H1 (cell line): Measurements from ENCODE around the gene BHLHE23. TPM values are rescaled to one million over a fixed set of nuclear protein-coding genes. Genes with fewer than 3 reads are reported as not detected.
A peak's percentile ranks its signal among the peaks of the same experiment; 100 is the strongest.

ENCODE experiments used
- CTCF ChIA-PET: fragments of 300-600 bp; sonication (Branson Sonifier 250); formaldehyde crosslinking; loops from one replicate; lab custom pipeline; 2021; ENCODE audit not compliant: partially characterized antibody; lab: Charles Lee
- POLR2A ChIA-PET: fragments of 300-600 bp; sonication (Branson Sonifier 250); formaldehyde crosslinking; loops from one replicate; lab custom pipeline; 2021; ENCODE audit warnings: inconsistent platforms; ENCODE audit not compliant: partially characterized antibody; lab: Charles Lee
- DNase-seq, 2 experiments: peaks; one replicate each; pipeline versions ENCODE4 v3.0.0 to v3.0.0-alpha.2; 2010 to 2022; ENCODE audit warnings: low spot score in 2 of 2, low read depth in 1 of 2, mixed read lengths in 1 of 2
- FAIRE-seq: peaks from 2 replicates; lab custom pipeline; 2011; peaks lifted over from hg19 to GRCh38; lab: Jason Lieb, UNC
- H2AFZ ChIP-seq: 2 replicates; pipeline ENCODE4 v1.8.1; 2012; ENCODE audit warnings: low read length, inconsistent platforms
- H2AK5ac ChIP-seq: 2 replicates; pipeline ENCODE4 v1.6.1; 2013; ENCODE audit warnings: low read depth, low read length
- H2BK120ac ChIP-seq: replicated peaks from 2 replicates; pipeline ENCODE3; 2013; ENCODE audit warnings: low read depth, low read length, inconsistent platforms
- H2BK12ac ChIP-seq: 2 replicates; pipeline ENCODE4 v1.6.1; 2013; ENCODE audit warnings: low read depth, low read length
- H2BK15ac ChIP-seq: 2 replicates; pipeline ENCODE4 v1.6.1; 2013; ENCODE audit warnings: low read length
- H2BK20ac ChIP-seq: 2 replicates; pipeline ENCODE4 v1.6.1; 2013; ENCODE audit warnings: low read length
- H2BK5ac ChIP-seq: 2 replicates; pipeline ENCODE4 v1.6.1; 2013; ENCODE audit warnings: low read depth, low read length
- H3K14ac ChIP-seq: 2 replicates; pipeline ENCODE4 v1.6.1; 2013; ENCODE audit warnings: inconsistent platforms; ENCODE audit not compliant: insufficient read length
- H3K18ac ChIP-seq: 2 replicates; pipeline ENCODE4 v1.6.1; 2013; ENCODE audit warnings: low read length; ENCODE audit errors: extremely low read depth
- H3K23ac ChIP-seq: 2 replicates; pipeline ENCODE4 v1.6.1; 2013; ENCODE audit warnings: inconsistent platforms; ENCODE audit not compliant: insufficient read length
- H3K23me2 ChIP-seq: 2 replicates; pipeline ENCODE4 v1.6.1; 2013; ENCODE audit warnings: low read depth, low read length
- H3K27ac ChIP-seq: 2 replicates; pipeline ENCODE4 v1.6.1; 2011; ENCODE audit warnings: low read depth, low read length, inconsistent platforms
- H3K27me3 ChIP-seq, 4 experiments: replicated peaks in 1 of 4; 1 replicate in 1 of 4; 2 replicates in 3 of 4; pipeline versions ENCODE4 v1.6.1 to v1.8.1; 2011 to 2013; ENCODE audit warnings: low read length in 3 of 4, mild to moderate bottlenecking in 3 of 4, inconsistent platforms in 2 of 4, mixed read lengths in 2 of 4, moderate library complexity in 1 of 4; ENCODE audit not compliant: control insufficient read depth in 3 of 4, insufficient read depth in 3 of 4; ENCODE audit errors: extremely low read depth in 1 of 4
- H3K36me3 ChIP-seq, 4 experiments: 2 replicates each; pipeline versions ENCODE4 v1.6.1 to v1.8.1; 2011 to 2013; ENCODE audit warnings: mild to moderate bottlenecking in 4 of 4, low read length in 3 of 4, moderate library complexity in 2 of 4, control low read depth in 1 of 4, inconsistent platforms in 1 of 4; ENCODE audit not compliant: insufficient read depth in 4 of 4, control insufficient read depth in 2 of 4
- H3K4ac ChIP-seq: replicated peaks from 2 replicates; pipeline ENCODE3; 2013; ENCODE audit warnings: low read length, low read depth, mixed read lengths, inconsistent platforms; ENCODE audit not compliant: insufficient read length
- H3K4me1 ChIP-seq, 4 experiments: replicated peaks in 1 of 4; 1 replicate in 1 of 4; 2 replicates in 3 of 4; pipeline versions ENCODE4 v1.6.1 to v1.8.1; 2011 to 2013; ENCODE audit warnings: low read length in 3 of 4, inconsistent platforms in 2 of 4, mixed read lengths in 1 of 4; ENCODE audit not compliant: insufficient read depth in 4 of 4, control insufficient read depth in 3 of 4
- H3K4me2 ChIP-seq, 2 experiments: 2 replicates each; pipeline versions ENCODE4 v1.6.1 to v1.8.1; 2011 to 2013; ENCODE audit warnings: low read depth in 2 of 2, low read length in 2 of 2, control low read depth in 1 of 2, inconsistent platforms in 1 of 2, mild to moderate bottlenecking in 1 of 2; ENCODE audit not compliant: insufficient read depth in 1 of 2
- H3K4me3 ChIP-seq, 4 experiments: fragments of 200-600, 300-600 bp in 1 of 4; sonication (generic), shearing (Covaris generic), sonication (Bioruptor Twin) in 1 of 4; 2 replicates each; pipeline versions ENCODE4 v1.5.1 to v1.8.1; 2011 to 2016; ENCODE audit warnings: low read length in 4 of 4, low read depth in 3 of 4, control low read depth in 2 of 4, inconsistent platforms in 2 of 4, mild to moderate bottlenecking in 2 of 4, mixed read lengths in 1 of 4, moderate library complexity in 1 of 4; ENCODE audit not compliant: insufficient read depth in 2 of 4; ENCODE audit errors: extremely low read depth in 1 of 4
- H3K56ac ChIP-seq: replicated peaks from 2 replicates; pipeline ENCODE3; 2013; ENCODE audit warnings: low read depth, mild to moderate bottlenecking, mixed read lengths, low read length, inconsistent platforms; ENCODE audit not compliant: insufficient read length
- H3K79me1 ChIP-seq: 2 replicates; pipeline ENCODE4 v1.6.1; 2013; ENCODE audit warnings: low read depth, low read length, control low read depth
- H3K79me2 ChIP-seq, 2 experiments: 2 replicates each; pipeline versions ENCODE4 v1.6.1 to v1.8.1; 2012 to 2013; ENCODE audit warnings: low read length in 2 of 2, mild to moderate bottlenecking in 2 of 2, inconsistent platforms in 1 of 2; ENCODE audit not compliant: insufficient read depth in 2 of 2, control insufficient read depth in 1 of 2
- H3K9ac ChIP-seq, 4 experiments: replicated peaks in 1 of 4; 1 replicate in 1 of 4; 2 replicates in 3 of 4; pipeline versions ENCODE4 v1.6.1 to v1.8.1; 2011 to 2013; ENCODE audit warnings: low read depth in 3 of 4, low read length in 3 of 4, control low read depth in 2 of 4, mild to moderate bottlenecking in 2 of 4, moderate library complexity in 2 of 4, inconsistent platforms in 1 of 4; ENCODE audit errors: extremely low read depth in 1 of 4
- H3K9me3 ChIP-seq, 2 experiments: 2 replicates each; pipeline versions ENCODE4 v1.6.1 to v1.8.1; 2012 to 2013; ENCODE audit warnings: mild to moderate bottlenecking in 2 of 2, moderate library complexity in 2 of 2, control low read depth in 1 of 2, inconsistent platforms in 1 of 2, low read depth in 1 of 2, low read length in 1 of 2, mixed read lengths in 1 of 2; ENCODE audit not compliant: insufficient read depth in 2 of 2
- H4K20me1 ChIP-seq, 2 experiments: replicated peaks in 1 of 2; 2 replicates each; pipeline versions ENCODE3 to v1.8.1; 2011 to 2013; ENCODE audit warnings: inconsistent platforms in 2 of 2, low read length in 2 of 2, mild to moderate bottlenecking in 1 of 2; ENCODE audit not compliant: insufficient read depth in 2 of 2, control insufficient read depth in 1 of 2
- H4K5ac ChIP-seq: 2 replicates; pipeline ENCODE4 v1.6.1; 2013; ENCODE audit warnings: low read length, low read depth, mixed read lengths, inconsistent platforms; ENCODE audit not compliant: insufficient read length
- H4K8ac ChIP-seq: 2 replicates; pipeline ENCODE4 v1.8.0; 2013; ENCODE audit warnings: mild to moderate bottlenecking, moderate library complexity, low read length, inconsistent platforms; ENCODE audit not compliant: insufficient read depth; ENCODE audit errors: extremely low read depth
- H4K91ac ChIP-seq: replicated peaks from 2 replicates; pipeline ENCODE3; 2013; ENCODE audit warnings: low read length, mixed read lengths, inconsistent platforms; ENCODE audit not compliant: insufficient read length
- ATF2 ChIP-seq: IDR thresholded peaks from 2 replicates; pipeline ENCODE4 v1.6.1; 2012; ENCODE audit warnings: low read length, inconsistent platforms
- CBX8 ChIP-seq: fragments of 300-800, 300-1000 bp; sonication (generic); IDR thresholded peaks from 2 replicates; pipeline ENCODE4 v1.7.1; 2016; ENCODE audit warnings: low read depth, low read length, borderline replicate concordance
- CHD1 ChIP-seq: IDR thresholded peaks from 2 replicates; pipeline ENCODE4 v1.6.1; 2012; ENCODE audit warnings: low read depth, low read length, improper control_type of control experiment
- E2F6 ChIP-seq: IDR thresholded peaks from 2 replicates; pipeline ENCODE4 v1.6.1; 2012; ENCODE audit warnings: inconsistent platforms
- FOSL1 ChIP-seq: IDR thresholded peaks from 2 replicates; pipeline ENCODE4 v1.6.1; 2011; ENCODE audit warnings: mild to moderate bottlenecking, low read depth, low read length, moderate library complexity; ENCODE audit not compliant: insufficient read depth
- GABPA ChIP-seq: IDR thresholded peaks from 2 replicates; pipeline ENCODE4 v1.6.1; 2011; ENCODE audit warnings: mild to moderate bottlenecking, low read length, moderate library complexity, borderline replicate concordance; ENCODE audit not compliant: insufficient read depth
- JUND ChIP-seq: IDR thresholded peaks from 2 replicates; pipeline ENCODE4 v1.6.1; 2011; ENCODE audit warnings: mild to moderate bottlenecking, improper control_type of control experiment, low read length
- MAFK ChIP-seq: IDR thresholded peaks from 2 replicates; pipeline ENCODE4 v1.6.1; 2012; ENCODE audit warnings: low read depth, mild to moderate bottlenecking, improper control_type of control experiment, low read length
- RFX5 ChIP-seq: IDR thresholded peaks from 2 replicates; pipeline ENCODE4 v1.6.1; 2011; ENCODE audit warnings: low read depth, low read length, improper control_type of control experiment, borderline replicate concordance
- YY1 ChIP-seq: IDR thresholded peaks from 2 replicates; pipeline ENCODE4 v1.6.1; 2011; ENCODE audit warnings: low read depth, mild to moderate bottlenecking, low read length
- WGBS, 2 experiments: shearing (Covaris generic) in 1 of 2; methylation state at CpG; one replicate each; pipeline versions ENCODE4 v1.1.6 to v1.1.7; 2013 to 2015; ENCODE audit warnings: low lambda C conversion rate in 2 of 2, mixed read lengths in 2 of 2, inconsistent platforms in 1 of 2, low coverage in 1 of 2, missing lambda C conversion rate in 1 of 2; ENCODE audit not compliant: insufficient replicate concordance in 2 of 2, insufficient coverage in 1 of 2, insufficient read length in 1 of 2; ENCODE audit errors: extremely low coverage in 1 of 2, missing lambda C conversion rate in 1 of 2; 5-methylcytosine and 5-hydroxymethylcytosine counted together
- polyA plus RNA-seq, 7 experiments: library from polyadenylated mRNA; depleted of rRNA in 3 of 7; stranded (reverse) in 5 of 7; unstranded in 2 of 7; fragments of >200 nt in 5 of 7; fragments of 200-250 nt in 2 of 7; gene quantifications; 1 replicate in 5 of 7; 2 replicates in 1 of 7; 4 replicates in 1 of 7; pipeline versions ENCODE4 v1.2.1 to v1.2.3, GENCODE V29; 2011 to 2013; ENCODE audit warnings: missing spikeins in 2 of 7, mixed read lengths in 2 of 7
- total RNA-seq: library from RNA; stranded (reverse); fragmentation: NEBNext Ultra II Directional; extraction: Animal tissue kit (Norgen Biotek cat#: 25700); gene quantifications from 2 replicates; pipeline ENCODE4 v1.2.1, GENCODE V29; 2021
- TF ChIP-seq, protein P1 (sequence below): IDR thresholded peaks from 2 replicates; pipeline ENCODE4 v1.6.1; 2012; ENCODE audit warnings: inconsistent platforms

The BHLHE23 gene
- total and polyA plus RNA-seq, 2 of the 8 experiments (the other 6 are each of a cell fraction or from before 2014, with no cell fraction given): 0.47 TPM; not detected in 1

DNA sequence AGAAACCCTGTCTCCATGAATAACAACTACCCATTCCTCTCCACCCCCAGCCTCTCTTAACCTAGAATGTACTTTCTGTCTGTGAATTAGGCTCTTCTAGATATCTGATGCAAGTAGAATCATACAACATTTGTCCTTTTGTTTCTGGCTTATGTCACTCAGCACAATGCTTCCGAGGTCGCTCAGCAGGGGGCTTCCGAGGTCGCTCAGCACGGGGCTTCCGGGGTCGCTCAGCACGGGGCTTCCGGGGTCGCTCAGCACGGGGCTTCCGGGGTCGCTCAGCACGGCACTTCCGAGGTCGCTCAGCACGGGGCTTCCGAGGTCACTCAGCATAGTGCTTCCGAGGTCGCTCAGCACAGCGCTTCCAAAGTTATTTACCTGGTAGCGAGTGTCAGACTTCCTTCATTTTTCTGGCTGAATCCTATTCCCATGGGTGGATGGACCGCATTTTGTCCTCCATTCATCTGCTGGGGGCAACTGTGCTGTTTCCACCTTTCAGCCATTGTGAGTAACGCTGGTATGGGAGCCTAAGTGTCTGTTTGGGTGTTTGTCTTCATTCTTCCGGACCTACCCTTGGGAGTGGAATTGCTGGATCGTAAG is 31.0 kb upstream of the BHLHE23 start:
- Histone ChIP-seq H4K91ac (no peak overlapping the region), H3K23me2 (no peaks in the 10 kb centered on the region; the same call in 1 of the 2 replicates), H4K5ac (no peak overlapping the region), H3K23ac (no peak overlapping the region), H3K9ac (no peak overlapping the region), H3K79me1 (no peaks in the 10 kb centered on the region), H2AK5ac (no peak overlapping the region), H2BK5ac (no peak overlapping the region), H3K4ac (no peak overlapping the region), H3K9me3 (no peaks in the 10 kb centered on the region), H3K56ac (no peak overlapping the region), H3K4me2 (no peak overlapping the region), H3K4me3 (no peak overlapping the region; a peak in 1 of 8 replicates), H2BK20ac (0 out of 2 replicates have a peak overlapping the region, but pooled peaks have one; percentile 62), H4K8ac (no peak overlapping the region), H2BK12ac (no peak overlapping the region; the same call in 1 of the 2 replicates), H3K18ac (no peak overlapping the region), H3K36me3 (no peaks in the 10 kb centered on the region), H2BK120ac (no peak overlapping the region), H2AFZ (no peak overlapping the region), H3K4me1 (peaks cover 3 to 20% (median 9%) of the 10 kb centered on the region in 4 experiments), H3K79me2 (no peaks in the 10 kb centered on the region), H2BK15ac (no peak overlapping the region), H3K27me3 (peaks cover 0 to 3% (median 1%) of the 10 kb centered on the region in 4 experiments; a peak in 3 of 7 replicates), H3K27ac (no peak overlapping the region), H4K20me1 (no peaks in the 10 kb centered on the region), H3K14ac (no peak overlapping the region)
- FAIRE-seq: no peak
- POLR2A ChIA-PET: no interaction called here
- 80% methylated on average over 20 of the region's 26 CpGs; no CpG with 5 or more reads in 1 of the 2 experiments for WGBS, 2 experiments
- CTCF ChIA-PET: no interaction called here
- no peak for DNase-seq
- TF ChIP-seq JUND (no peak), FOSL1 (no peak), RFX5 (no peak), YY1 (no peak), E2F6 (no peak), ATF2 (no peak), CHD1 (no peak), MAFK (no peak), CBX8 (no peak), GABPA (no peak)
- TF ChIP-seq, protein P1, sequence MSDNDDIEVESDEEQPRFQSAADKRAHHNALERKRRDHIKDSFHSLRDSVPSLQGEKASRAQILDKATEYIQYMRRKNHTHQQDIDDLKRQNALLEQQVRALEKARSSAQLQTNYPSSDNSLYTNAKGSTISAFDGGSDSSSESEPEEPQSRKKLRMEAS: no peak
